HG03442 (cell line): ENCODE results near the gene DDX24.

ENCODE experiments used
- ATAC-seq: cut with Tn5 transposase; IDR thresholded peaks from one replicate; pipeline ENCODE4 v1.9.1; 2021; ENCODE audit warnings: mild to moderate bottlenecking, moderate library complexity; ENCODE audit not compliant: unreplicated experiment

DDX24 gene

DNA sequence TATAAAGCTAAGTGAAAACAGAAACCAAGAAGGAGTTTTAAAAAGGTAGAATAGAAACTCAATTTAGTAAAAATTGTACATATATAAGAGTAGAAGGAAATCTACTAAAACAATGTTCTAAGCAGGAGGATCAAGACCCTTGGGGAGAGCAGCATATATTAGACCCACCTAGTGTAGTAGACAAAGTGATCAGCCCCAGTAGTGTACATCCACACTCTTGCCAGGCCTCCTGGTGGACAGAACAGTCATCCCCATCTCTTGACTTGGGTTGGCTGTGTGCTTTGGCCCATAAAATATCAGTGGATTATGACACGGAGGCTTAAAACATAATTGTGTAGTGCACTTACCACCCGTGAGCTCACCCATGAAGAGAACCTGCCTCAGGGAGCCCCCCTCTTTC is 65.8 kb downstream of the DDX24 start:
- no peak for ATAC-seq

- ATAC-seq = no peak
These were observed 66.6 kb downstream of the DDX24 start for GRCh38 chr14:94014382-94014781.

DNA sequence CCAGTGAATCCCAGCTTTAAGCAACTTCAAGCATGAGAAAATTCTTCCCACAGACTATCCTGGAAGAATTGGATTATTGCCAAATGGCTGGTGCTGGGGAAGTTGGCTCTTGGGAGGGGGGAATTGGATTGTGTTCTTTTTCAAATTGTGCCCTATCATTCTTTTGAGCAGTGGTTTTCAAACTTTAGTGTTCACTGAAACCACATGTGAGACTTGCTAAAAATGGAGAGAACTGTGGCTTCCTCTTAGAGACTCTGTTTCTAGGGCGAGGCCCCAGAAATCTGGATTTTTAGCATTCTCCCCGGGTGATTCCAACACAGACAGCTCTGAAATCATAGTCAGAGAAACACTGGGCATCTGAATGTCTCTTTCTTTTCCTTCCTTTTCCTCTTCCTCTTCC is 69.2 kb downstream of the DDX24 start:
- no peak for ATAC-seq

GRCh38 chr14:94010625-94011024 is 70.4 kb downstream of the DDX24 start:
- no peak for ATAC-seq

- ATAC-seq = no peak
These were observed 71.2 kb downstream of the DDX24 start for GRCh38 chr14:94009767-94010166.

GRCh38 chr14:94008234-94008633 is 72.8 kb downstream of the DDX24 start:
- ATAC-seq = no peak

- ATAC-seq = no peak
These were observed 75.5 kb downstream of the DDX24 start for GRCh38 chr14:94005324-94006073.

DNA sequence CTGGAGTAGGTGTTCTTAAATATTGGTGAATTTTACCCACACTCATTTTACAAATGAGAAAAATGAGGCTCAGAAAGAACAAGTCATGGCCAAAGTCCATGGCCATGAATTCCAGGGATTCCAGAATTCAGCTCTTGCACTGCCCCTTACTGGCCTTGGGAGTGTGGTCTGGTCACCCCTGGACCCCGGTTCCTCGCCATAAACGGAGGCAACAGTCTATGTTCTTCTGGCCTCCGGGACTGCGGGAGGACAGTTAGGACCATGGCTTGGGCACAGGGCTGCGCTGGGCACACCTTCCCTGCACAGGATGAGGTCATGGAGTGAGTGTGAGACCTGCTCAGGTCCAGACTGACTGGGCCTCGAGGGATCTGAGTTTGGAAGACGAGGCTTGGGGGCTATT is 77.0 kb downstream of the DDX24 start:
- no peak for ATAC-seq

- no peak for ATAC-seq
These were observed 77.6 kb downstream of the DDX24 start for GRCh38 chr14:94003397-94003796.

DNA sequence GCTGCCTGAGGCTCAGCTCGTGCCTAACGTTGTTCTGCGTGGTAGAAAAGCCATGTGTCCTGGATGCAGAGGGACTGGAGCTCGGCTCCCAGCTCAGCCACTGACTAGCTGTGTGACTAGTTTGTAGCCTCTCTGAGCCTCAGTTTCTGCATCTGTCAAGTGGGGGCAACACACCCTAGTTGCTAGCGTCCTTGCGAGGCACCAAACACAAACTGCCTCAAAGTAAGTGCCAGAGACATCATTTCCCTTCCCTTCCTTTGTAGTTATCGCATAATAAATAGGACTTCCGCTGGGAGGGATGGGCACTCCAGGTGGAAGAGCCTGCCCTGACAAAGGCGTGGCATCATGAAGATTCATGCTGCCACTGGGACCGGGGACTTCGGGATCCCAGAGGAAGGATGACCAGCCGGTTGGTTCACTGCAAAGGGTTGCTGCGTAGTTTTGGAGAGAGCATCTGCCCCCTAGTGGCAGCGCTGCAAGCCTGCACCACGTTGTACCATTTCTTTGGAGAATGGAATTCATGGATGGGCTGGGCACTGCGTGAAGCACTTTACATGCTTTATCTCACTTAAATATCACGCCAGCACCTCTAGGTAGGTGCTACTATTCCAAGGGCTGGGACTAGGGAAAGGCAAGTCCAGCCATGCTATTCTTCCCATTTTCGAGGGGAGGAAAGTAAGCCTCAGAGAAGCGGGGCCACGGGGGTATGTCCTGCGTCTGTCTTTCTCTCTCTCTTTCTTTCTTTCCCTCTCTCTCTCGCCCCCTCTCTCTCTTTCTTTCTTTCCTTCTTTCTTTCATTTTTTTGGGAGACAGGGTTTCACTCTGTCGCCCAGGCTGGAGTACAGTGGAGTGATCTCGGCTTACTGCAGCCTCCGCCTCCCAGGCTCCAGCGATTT is 79.3 kb downstream of the DDX24 start:
- ATAC-seq = peak; percentile 69

DNA sequence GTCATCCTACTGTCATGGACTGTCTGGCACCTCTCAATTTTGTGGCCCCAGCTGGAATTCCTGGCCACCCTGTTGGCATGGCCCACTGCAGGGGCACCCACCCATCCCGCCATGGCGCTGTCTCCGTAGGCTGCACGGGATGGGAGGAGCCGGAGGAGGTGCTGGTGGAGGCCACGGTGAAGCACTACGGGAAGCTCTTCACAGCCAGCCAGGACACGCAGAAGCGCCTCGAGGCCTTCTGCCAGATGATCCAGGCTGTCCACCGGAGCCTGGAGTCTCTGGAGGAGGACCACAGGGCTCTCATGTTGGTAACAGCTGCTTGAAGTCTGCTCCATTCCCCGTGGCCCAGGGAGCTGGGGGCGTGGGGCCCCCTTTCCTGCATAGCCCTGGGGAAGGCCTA is 80.0 kb downstream of the DDX24 start:
- no peak for ATAC-seq

DNA sequence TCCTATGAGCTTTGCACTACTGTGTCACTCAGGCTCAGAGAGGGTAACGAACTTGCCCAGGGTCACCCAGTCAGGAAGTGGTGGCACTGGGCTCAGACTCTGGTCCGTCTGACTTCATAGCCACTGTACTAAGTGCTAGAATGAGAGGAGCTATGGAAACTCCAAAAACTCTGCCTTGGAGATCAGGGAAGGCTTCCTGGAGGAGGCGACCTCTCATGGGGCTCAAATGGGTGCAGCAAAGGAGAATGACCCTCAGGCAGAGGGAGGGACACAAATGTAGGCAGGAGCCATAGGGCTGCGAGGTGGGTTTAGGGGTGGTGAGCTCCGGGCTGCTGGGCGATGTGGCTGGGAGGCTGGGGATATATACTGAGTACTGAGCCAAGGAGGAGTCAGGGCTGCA is 80.7 kb downstream of the DDX24 start:
- no peak for ATAC-seq

GRCh38 chr14:93999573-93999972 is 81.4 kb downstream of the DDX24 start:
- ATAC-seq = no peak

- no peak for ATAC-seq
These were observed 82.1 kb downstream of the DDX24 start for GRCh38 chr14:93998871-93999403.
